ENCODE measurements around the gene THPO. TPM values are rescaled to one million over a fixed set of nuclear protein-coding genes. Genes with fewer than 3 reads are reported as not detected.

THPO gene
- total and polyA plus RNA-seq, 9 of the 15 experiments (the other 6 are each of a cell fraction or from before 2014, with no cell fraction given): 0.11 to 1.1 (median 0.35) TPM; not detected in 1

DNA sequence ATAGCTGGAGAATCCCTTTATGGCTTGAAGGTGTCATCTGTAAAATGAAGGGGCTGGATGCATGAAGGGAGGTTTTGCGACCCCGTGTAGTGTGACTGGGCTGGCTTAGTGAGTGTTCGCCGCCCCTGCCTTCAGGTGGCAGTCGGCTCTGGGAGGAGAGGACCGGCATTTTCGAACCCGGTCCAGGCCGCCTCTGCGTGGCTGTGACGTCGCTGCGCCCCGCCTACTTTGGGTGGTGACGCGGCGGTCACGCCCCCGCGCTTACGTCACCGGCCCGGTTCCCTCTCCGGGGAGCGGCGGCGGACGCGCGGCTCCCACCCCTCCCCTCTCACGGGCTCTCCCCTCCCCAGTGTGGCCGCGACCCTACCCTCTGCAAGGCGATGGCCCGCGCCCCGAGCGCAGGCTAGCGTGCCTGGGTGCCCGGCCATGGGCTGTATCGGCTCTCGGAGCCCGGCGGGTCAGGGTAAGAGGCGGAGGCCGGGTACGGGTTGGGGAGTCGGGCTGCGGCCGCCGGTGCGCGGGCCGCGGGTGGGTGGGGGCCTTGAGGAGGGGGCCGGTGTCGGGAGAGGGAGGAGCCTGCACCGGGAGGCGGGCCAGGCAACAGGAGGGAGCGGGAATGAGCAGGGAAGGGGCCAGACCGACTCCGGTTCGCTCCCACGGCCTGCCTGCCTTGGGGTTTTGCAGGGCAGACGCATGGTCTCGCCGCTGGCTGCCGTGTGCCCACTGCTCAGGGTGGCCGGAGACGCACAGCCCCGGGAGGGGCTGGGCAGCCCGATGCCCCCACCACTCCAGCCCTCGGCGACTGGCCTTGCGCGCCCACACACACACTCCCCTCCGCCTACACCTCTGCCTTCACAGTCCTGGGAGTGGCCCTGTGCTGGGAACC, 42.1 kb downstream of the THPO start (continued):
- peak in 1 of 3 experiments; percentile 47 for TF ChIP-seq YY1 (IDR thresholded peaks at IDR 0.05; ENCODE audit: borderline replicate concordance in 1 of 3, control insufficient read depth in 1 of 3, extremely low read depth in 1 of 3, insufficient read depth in 3 of 3, insufficient read length in 1 of 3, insufficient replicate concordance in 2 of 3, low read depth in 1 of 3, low read length in 2 of 3)
- TF ChIP-seq ZNF232 (CRISPR knock-in tag; IDR thresholded peaks at IDR 0.05): no peak
- TF ChIP-seq, protein P1, sequence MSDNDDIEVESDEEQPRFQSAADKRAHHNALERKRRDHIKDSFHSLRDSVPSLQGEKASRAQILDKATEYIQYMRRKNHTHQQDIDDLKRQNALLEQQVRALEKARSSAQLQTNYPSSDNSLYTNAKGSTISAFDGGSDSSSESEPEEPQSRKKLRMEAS (CRISPR knock-in tag; IDR thresholded peaks at IDR 0.05): peak; percentile 58
- 0 out of 2 replicates have a peak, but pooled peaks have one; percentile 9 for TF ChIP-seq SOX6 (IDR thresholded peaks at IDR 0.05)
- TF ChIP-seq RHOXF2B (CRISPR knock-in tag; conservative IDR thresholded peaks at IDR 0.05): no peak
- TF ChIP-seq NFE2 (IDR thresholded peaks at IDR 0.05; ENCODE audit: low read depth): no peak
- TF ChIP-seq RBM25 (IDR thresholded peaks at IDR 0.05; ENCODE audit: low read depth, low read length, severe bottlenecking): no peak
- TF ChIP-seq XRCC4 (IDR thresholded peaks at IDR 0.05; ENCODE audit: extremely low read depth, insufficient read depth, insufficient read length): no peak
- TF ChIP-seq CHD4 (IDR thresholded peaks at IDR 0.05; ENCODE audit: insufficient read depth, insufficient replicate concordance, low read depth, low read length, poor library complexity, severe bottlenecking): no peak
- TF ChIP-seq FOXJ2 (tag; IDR thresholded peaks at IDR 0.05): no peak
- TF ChIP-seq HEY1 (CRISPR knock-in tag; IDR thresholded peaks at IDR 0.05; ENCODE audit: borderline replicate concordance): no peak
- TF ChIP-seq EHMT2 (IDR thresholded peaks at IDR 0.05): no peak
- TF ChIP-seq, protein P2, sequence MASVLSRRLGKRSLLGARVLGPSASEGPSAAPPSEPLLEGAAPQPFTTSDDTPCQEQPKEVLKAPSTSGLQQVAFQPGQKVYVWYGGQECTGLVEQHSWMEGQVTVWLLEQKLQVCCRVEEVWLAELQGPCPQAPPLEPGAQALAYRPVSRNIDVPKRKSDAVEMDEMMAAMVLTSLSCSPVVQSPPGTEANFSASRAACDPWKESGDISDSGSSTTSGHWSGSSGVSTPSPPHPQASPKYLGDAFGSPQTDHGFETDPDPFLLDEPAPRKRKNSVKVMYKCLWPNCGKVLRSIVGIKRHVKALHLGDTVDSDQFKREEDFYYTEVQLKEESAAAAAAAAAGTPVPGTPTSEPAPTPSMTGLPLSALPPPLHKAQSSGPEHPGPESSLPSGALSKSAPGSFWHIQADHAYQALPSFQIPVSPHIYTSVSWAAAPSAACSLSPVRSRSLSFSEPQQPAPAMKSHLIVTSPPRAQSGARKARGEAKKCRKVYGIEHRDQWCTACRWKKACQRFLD (CRISPR knock-in tag; IDR thresholded peaks at IDR 0.05): no peak
- TF ChIP-seq, protein P3, sequence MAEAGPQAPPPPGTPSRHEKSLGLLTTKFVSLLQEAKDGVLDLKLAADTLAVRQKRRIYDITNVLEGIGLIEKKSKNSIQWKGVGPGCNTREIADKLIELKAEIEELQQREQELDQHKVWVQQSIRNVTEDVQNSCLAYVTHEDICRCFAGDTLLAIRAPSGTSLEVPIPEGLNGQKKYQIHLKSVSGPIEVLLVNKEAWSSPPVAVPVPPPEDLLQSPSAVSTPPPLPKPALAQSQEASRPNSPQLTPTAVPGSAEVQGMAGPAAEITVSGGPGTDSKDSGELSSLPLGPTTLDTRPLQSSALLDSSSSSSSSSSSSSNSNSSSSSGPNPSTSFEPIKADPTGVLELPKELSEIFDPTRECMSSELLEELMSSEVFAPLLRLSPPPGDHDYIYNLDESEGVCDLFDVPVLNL (CRISPR knock-in tag; IDR thresholded peaks at IDR 0.05; ENCODE audit: low read depth): no peak
- TF ChIP-seq ZNF224 (CRISPR knock-in tag; IDR thresholded peaks at IDR 0.05): no peak
- TF ChIP-seq SRSF7 (optimal IDR thresholded peaks at IDR 0.05; ENCODE audit: low read depth, low read length): no peak
- no peak for TF ChIP-seq SRSF1 (IDR thresholded peaks at IDR 0.05; ENCODE audit: low read depth, low read length)
- TF ChIP-seq JUN (IDR thresholded peaks at IDR 0.05; ENCODE audit: borderline replicate concordance, low read depth, low read length): peak; percentile 65; the same call in 1 of the 2 replicates
- TF ChIP-seq JUN (CRISPR knock-in tag; IDR thresholded peaks at IDR 0.05; ENCODE audit: borderline replicate concordance): peak; percentile 78; the same call in 1 of the 2 replicates
- TF ChIP-seq ZNF143 (CRISPR knock-in tag; IDR thresholded peaks at IDR 0.05): no peak
- no peak for TF ChIP-seq COPS2 (conservative IDR thresholded peaks at IDR 0.05)
- no peak for TF ChIP-seq YBX1 (IDR thresholded peaks at IDR 0.05)
- TF ChIP-seq, protein P4, sequence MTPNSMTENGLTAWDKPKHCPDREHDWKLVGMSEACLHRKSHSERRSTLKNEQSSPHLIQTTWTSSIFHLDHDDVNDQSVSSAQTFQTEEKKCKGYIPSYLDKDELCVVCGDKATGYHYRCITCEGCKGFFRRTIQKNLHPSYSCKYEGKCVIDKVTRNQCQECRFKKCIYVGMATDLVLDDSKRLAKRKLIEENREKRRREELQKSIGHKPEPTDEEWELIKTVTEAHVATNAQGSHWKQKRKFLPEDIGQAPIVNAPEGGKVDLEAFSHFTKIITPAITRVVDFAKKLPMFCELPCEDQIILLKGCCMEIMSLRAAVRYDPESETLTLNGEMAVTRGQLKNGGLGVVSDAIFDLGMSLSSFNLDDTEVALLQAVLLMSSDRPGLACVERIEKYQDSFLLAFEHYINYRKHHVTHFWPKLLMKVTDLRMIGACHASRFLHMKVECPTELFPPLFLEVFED (CRISPR knock-in tag; conservative IDR thresholded peaks at IDR 0.05): 0 out of 2 replicates have a peak, but pooled peaks have one; percentile 32
- TF ChIP-seq U2AF1 (optimal IDR thresholded peaks at IDR 0.05; ENCODE audit: low read depth, low read length): peak; percentile 75

Measured in K562 (cell line).